ENCODE data around the gene ZNHIT6. TPM values are rescaled to one million over a fixed set of nuclear protein-coding genes. Genes with fewer than 3 reads are reported as not detected.

Gene ZNHIT6
- total RNA-seq, 1 donor from 2014 or later, result 19.9 TPM

DNA sequence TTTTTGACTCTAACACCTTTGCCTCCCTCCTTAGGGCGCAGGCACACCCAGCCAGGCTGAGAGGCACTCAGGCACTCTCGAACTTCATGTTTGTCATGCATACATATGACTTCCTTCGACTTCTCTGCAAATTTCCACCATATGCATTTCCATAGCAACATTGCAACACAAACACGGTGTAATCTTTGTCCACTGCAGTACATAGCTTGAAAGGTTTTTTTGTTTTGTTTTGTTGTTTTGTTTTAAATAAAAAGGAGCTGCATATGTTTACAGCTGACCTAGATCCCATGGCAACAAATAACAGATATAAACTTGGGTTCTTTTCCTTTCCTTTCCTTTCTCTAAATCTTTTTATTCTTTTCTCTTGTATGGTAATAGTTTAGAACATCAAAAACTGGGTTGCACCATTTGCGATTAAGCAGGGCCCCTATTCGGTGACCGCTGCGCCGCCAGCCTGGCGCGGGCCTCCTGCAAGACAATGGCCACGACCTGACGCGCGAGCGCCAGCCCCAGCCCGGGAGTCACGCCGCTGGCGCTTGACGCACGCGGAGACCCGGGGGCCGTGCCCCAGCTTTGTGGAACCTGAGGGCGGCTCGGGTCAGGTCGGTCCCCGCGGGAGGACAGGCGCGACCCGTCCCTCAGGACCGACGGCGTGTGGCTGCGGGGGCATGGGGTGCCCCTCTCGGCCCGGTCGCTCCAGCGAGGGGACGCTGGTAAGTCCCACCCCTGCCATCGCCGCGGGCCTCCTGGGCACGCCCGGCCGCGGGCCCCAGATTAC, 92.5 kb downstream of the ZNHIT6 start:
- no peak for DNase-seq (ENCODE audit: low read depth, low spot score)
- Mint-ChIP-seq H3K9me3 (peaks cover 6% of the 10 kb centered on the region), H3K4me3 (no peak overlapping the region), H3K27me3 (ENCODE audit: low read depth) (no peaks in the 10 kb centered on the region), H3K27ac (ENCODE audit: unreplicated experiment) (no peak overlapping the region), H3K4me1 (no peaks in the 10 kb centered on the region), H3K36me3 (ENCODE audit: low read depth) (peaks cover 5% of the 10 kb centered on the region)
- TF ChIP-seq, protein P1, sequence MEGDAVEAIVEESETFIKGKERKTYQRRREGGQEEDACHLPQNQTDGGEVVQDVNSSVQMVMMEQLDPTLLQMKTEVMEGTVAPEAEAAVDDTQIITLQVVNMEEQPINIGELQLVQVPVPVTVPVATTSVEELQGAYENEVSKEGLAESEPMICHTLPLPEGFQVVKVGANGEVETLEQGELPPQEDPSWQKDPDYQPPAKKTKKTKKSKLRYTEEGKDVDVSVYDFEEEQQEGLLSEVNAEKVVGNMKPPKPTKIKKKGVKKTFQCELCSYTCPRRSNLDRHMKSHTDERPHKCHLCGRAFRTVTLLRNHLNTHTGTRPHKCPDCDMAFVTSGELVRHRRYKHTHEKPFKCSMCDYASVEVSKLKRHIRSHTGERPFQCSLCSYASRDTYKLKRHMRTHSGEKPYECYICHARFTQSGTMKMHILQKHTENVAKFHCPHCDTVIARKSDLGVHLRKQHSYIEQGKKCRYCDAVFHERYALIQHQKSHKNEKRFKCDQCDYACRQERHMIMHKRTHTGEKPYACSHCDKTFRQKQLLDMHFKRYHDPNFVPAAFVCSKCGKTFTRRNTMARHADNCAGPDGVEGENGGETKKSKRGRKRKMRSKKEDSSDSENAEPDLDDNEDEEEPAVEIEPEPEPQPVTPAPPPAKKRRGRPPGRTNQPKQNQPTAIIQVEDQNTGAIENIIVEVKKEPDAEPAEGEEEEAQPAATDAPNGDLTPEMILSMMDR (conservative IDR thresholded peaks at IDR 0.05), result no peak

DNA sequence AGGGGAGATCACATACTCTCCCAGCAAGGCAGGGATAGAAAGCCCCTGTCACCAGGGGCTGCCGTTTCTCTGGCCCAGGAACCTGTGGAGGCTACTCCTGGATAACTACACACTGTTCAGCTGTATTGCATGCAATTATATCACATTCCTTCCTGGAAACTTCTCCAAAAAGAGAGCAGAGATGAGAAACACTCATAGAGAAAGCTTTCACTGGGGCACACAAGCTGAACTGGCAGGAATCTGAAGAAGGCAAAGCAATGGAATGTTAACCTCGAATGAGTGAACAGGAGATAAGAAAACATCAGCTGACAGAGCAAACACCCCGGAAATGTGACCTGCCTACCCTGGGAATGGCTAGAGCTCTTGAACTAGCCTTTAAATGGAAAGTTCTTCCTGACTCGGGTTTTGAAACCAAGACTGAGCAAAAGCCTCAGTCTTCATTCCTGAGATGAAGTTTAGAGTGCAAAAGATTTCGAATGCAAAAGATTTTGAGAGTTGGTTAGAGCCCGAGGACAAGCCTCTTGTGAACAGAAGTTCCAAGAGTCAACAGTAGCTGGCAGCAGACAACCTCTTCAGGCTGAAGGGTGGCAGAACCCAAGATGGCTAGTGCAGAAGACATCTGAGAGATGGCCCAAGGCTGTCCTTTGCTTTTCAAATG, 95.4 kb downstream of the ZNHIT6 start:
- Mint-ChIP-seq H3K36me3 (ENCODE audit: low read depth) (no peaks in the 10 kb centered on the region), H3K4me1 (no peaks in the 10 kb centered on the region), H3K4me3 (no peak overlapping the region), H3K9me3 (no peaks in the 10 kb centered on the region), H3K27me3 (ENCODE audit: low read depth) (no peaks in the 10 kb centered on the region), H3K27ac (ENCODE audit: unreplicated experiment) (no peak overlapping the region)
- TF ChIP-seq, protein P1 (conservative IDR thresholded peaks at IDR 0.05), result peak; percentile 42
- DNase-seq (ENCODE audit: low read depth, low spot score), result no peak

DNA sequence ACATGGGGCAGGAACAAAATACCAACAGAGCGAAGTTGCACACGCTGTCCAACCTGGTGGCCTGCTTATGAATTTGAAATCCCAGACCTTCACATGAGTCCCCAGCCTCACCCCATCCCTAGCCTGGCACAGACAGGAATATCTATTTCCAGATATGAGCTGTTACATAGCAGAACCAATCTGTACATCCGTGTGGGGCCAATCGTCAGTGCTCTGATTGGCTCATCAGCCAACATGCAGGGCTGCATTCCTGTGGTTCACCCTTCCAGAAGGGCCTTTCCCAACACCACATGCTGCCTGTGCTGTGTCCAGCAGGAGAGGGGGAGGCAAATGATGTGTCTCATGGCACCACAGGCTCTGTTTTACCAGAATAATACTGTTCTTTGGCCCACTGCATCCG, 96.4 kb downstream of the ZNHIT6 start:
- Mint-ChIP-seq H3K4me3 (no peak overlapping the region), H3K9me3 (no peaks in the 10 kb centered on the region), H3K27ac (ENCODE audit: unreplicated experiment) (no peak overlapping the region)

DNA sequence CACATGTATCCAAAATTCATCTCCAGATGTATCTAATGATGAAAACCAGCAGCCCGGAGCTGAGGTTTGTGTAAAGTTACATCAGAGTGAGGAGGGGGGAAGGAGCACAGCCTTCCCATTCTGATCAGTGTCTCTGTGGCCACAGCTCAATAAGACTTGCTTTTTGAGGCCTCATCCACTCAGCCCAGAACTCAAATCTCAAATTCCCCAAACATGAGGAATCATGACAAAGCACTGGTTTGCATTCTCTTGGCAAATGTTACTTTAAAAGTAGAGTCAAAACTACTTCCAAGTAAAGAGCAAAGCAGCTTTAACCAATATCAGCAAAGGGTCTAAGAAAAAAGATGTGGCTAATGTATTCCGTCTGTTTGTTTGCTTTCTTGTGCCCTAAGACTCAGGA, 96.8 kb downstream of the ZNHIT6 start:
- no peak for DNase-seq (ENCODE audit: low read depth, low spot score)
- no peaks in the 10 kb centered on the region for H3K36me3 Mint-ChIP-seq (ENCODE audit: low read depth)
- no peak overlapping the region for H3K4me3 Mint-ChIP-seq
- H3K4me1 Mint-ChIP-seq, result peaks cover 10% of the 10 kb centered on the region
- H3K27ac Mint-ChIP-seq (ENCODE audit: unreplicated experiment), result no peak overlapping the region
- no peaks in the 10 kb centered on the region for H3K27me3 Mint-ChIP-seq (ENCODE audit: low read depth)
- TF ChIP-seq, protein P1 (conservative IDR thresholded peaks at IDR 0.05), result no peak
- no peaks in the 10 kb centered on the region for H3K9me3 Mint-ChIP-seq

More for the DNA sequence above, 96.4 kb downstream of the ZNHIT6 start:
- Mint-ChIP-seq H3K4me1 (peaks cover 8% of the 10 kb centered on the region), H3K36me3 (ENCODE audit: low read depth) (no peaks in the 10 kb centered on the region), H3K27me3 (ENCODE audit: low read depth) (no peaks in the 10 kb centered on the region)
- TF ChIP-seq, protein P1 (conservative IDR thresholded peaks at IDR 0.05), result no peak
- no peak for DNase-seq (ENCODE audit: low read depth, low spot score)

DNA sequence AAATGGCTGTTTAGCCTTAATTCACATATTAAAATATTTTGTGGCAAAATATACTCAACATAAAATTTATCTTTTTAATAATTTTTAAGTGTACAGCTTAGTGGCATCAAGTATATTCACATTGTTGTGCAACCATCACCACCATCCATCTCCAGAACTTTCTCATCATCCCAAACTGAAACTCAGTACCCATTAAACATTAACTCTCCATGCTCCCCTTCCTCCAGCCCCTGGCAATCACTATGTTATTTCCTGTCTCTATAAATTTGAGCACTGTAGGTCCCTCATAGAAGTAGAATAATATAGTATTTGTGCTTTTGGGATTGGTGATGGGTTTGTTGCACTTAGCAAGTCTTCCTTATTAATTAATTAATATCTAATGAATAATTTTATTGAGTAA, 98.3 kb downstream of the ZNHIT6 start:
- TF ChIP-seq, protein P1 (conservative IDR thresholded peaks at IDR 0.05), result no peak
- H3K36me3 Mint-ChIP-seq (ENCODE audit: low read depth), result no peaks in the 10 kb centered on the region
- H3K27me3 Mint-ChIP-seq (ENCODE audit: low read depth), result no peaks in the 10 kb centered on the region
- H3K4me1 Mint-ChIP-seq, result peaks cover 10% of the 10 kb centered on the region
- no peaks in the 10 kb centered on the region for H3K9me3 Mint-ChIP-seq
- peak overlapping the region; percentile 81 for H3K27ac Mint-ChIP-seq (ENCODE audit: unreplicated experiment)
- no peak overlapping the region for H3K4me3 Mint-ChIP-seq
- DNase-seq (ENCODE audit: low read depth, low spot score), result no peak

Measured in neural crest cell (in vitro differentiated cells).